ENCODE data around the gene STMN1.

Gene STMN1

DNA sequence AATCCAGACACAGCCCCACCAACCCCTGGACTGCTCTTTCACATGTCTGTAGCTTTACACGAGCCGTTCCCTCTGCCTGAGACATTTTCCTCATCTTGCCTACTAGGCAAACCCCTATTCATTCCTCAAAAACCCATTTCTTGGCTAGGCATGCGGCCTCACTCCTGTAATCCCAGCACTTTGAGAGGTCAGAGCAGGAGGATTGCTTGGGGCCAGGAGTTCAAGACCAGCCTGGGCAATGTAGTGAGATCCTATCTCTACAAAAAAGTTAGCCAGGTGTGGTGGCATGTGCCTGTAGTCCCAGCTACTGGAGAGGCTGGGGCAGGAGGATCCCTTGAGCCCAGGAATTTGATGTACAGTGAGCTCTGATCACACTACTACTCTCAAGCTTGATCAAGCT lies 41.8 kb downstream of the STMN1 start:
- no peak for TF ChIP-seq CTCF (conservative IDR thresholded peaks at IDR 0.05)
- TF ChIP-seq ZFX (IDR thresholded peaks at IDR 0.05) = no peak
- H3K27ac ChIP-seq = no peak overlapping the region

DNA sequence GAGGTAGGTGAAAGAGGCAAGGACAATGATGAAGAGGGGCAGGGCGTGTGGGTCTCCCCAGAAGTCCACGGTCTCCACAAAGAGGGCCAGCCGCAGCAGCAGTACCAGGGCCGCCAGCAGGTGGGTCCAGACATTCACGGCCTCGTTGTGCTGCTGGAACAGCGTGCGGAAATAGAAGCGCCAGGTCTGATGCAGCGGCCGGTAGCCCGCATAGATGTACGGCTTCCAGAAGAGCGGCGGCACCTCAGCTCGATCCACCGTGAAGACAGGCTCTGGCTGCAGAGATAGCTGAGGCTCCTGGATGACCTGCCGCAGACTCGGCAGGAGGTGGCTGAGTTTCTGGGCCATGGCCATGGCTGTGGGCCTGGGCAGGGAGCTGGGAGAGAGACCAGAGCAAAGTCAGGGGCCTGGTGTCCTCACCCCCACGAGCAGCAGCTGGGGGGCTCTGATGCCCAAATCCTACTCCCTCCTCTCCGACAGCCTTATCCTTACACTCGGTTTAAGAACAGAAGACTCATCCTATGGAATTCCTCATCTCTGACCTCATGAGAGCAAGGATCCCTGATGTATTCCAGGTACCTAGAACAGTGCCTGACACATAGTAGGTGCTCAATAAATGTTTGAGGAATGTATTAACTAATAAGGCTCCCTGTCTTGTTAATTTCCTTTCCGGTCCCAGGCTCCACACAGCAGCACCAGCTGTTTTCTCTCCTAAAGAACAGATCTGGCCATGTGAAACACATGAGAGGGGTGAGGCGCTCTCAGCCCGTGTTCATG lies 42.5 kb downstream of the STMN1 start:
- no peak overlapping the region for H3K27ac ChIP-seq
- TF ChIP-seq ZFX (IDR thresholded peaks at IDR 0.05) = no peak
- TF ChIP-seq CTCF (conservative IDR thresholded peaks at IDR 0.05) = no peak

DNA sequence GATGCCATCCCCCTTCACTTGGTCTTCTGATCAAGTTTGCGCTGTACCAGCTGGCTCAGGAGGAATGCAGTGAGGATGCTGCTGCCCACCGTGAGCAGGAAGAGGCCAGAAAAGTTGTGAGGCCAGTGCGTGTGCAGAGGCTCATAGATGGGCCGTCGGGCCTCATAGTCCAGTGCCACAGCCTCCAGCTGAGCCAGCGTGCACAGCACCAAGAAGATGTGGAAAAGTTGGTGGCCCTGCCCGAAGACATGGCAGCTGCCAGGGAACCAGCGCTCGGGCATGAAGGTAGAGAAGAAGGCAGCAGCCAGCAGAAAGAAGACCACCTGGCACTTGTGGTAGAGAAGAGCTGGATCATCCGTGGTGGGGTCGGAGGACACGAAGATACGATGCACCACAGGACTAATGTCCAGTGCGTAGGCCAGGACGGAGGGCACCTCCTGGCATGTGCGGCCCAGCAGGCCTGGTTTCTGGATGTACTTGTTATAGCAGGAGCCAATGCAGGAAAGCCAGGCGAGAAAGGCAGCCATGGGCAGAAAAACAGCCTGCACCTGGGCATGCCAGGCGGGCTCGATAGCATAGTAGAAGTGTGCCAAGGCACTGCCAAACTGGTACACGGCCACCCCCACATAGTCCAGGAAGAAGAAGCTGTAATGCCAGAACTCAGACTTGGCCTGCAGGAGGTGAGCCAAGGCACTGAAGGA lies 43.3 kb downstream of the STMN1 start:
- TF ChIP-seq CTCF (conservative IDR thresholded peaks at IDR 0.05) (no peak), ZFX (IDR thresholded peaks at IDR 0.05) (no peak)
- H3K27ac ChIP-seq = no peak overlapping the region

DNA sequence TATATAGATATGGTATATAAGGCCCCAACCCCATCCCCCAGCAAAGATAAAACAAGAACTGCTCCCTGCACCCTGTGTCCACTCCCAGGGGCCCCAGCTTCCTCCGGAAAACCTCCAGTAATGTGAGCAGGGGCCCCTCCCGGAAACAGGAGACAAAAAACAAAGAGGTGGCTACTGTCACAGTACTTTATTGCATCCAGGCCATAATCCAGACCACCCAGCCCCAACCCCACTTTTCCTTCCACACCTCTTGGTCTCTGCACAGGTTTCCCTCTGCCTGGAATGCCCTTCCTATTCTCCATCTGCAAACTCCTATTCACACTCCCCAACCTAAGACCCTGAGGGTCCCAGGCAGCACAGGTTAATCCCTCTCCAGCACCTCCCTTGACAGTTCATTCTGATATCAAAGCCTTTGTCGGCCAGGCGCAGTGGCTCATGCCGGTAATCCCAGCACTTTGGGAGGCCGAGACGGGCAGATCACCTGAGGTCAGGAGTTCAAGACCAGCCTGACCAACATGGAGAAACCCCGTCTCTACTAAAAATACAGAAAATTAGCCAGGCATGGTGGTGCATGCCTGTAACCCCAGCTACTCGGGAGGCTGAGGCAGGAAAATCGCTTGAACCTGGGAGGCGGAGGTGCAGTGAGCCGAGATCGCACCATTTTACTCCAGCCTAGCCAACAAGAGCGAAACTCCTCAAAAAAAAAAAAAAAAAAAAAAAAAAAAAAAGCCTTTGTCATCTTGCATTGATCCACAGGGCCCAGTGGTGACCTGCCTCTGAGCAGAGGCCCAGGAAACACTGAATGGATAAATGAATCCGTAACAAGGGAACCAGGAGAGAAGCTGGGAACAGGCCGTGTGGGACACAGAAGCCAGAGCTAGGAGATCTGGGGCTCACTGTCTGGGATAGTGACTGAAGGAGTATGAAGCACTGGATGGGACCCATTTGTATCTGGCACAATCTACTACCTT lies 44.6 kb downstream of the STMN1 start:
- TF ChIP-seq CTCF (conservative IDR thresholded peaks at IDR 0.05) = no peak
- no peak for TF ChIP-seq ZFX (IDR thresholded peaks at IDR 0.05)
- no peak overlapping the region for H3K27ac ChIP-seq

DNA sequence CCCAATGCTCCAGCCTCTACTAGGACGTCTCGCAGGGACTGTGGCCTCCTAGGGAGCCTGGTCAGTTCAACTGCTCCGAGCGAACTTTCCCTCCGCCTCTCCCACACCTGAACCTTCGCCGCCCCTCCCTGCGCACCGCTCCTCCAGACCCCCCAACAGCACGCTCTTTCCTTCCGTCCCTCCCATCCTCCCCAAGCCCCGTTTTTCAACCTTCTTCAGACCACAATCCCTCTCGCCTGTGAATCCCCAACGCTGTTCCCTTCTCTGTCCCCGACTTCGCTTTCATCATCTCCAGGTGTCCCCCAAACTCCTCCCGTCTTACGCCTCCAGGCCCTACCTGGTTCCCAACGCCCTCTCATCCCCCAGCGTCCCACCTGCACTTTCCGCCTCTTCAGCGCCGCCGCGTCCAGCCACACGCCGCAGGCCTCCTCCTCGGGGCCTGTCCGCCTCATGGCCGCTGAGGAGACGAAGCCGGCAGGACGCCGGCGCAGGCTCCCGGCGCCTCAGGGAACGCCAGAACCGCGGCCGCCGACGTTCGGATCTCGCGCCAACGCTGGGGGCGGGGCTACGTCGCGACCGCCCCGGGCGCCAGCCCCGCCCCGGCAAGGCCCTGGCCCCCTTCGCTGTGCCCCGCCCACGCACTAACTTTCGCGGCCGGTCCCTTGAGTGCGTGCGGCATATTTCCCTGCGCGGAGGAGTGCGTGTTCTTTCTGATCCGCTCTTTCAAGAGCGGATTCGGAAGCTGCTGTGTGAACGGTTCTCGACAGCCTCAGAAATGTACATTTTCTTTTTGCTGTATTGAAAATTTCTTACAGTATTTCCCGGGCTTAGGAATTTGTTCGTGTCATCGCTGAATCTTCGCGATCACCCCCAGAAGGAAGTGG lies 47.1 kb downstream of the STMN1 start, which contains the start of gene AUNIP:
TSS of gene AUNIP (minus strand) at position 552 of the 884 bp plus-strand sequence. CDS start at position 452, 100 bp downstream.
- peak within 1 kb of the TSS; percentile 84 for H3K27ac ChIP-seq
- TF ChIP-seq ZFX (IDR thresholded peaks at IDR 0.05) = peak; percentile 60; the same call in 1 of the 2 replicates
- TF ChIP-seq CTCF (conservative IDR thresholded peaks at IDR 0.05) = no peak

DNA sequence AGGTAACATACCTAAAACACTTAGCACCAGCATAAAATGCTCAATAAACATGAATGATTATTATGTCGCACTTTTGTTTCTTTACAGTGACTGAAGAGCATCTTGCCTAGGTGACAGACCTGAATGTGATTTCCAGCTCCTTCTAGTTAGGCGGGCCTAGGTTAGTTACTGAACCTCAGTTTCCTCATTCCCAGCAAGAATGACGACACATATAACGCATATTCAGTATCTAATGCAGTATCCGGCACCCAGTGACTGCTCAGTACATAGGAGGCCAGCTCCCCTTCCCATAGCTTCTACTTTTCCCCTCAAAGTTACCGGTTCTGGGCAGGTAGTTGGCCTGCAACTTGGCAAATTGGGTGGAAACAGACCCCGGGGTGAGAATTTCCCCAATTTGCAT lies 47.7 kb downstream of the STMN1 start:
- TF ChIP-seq ZFX (IDR thresholded peaks at IDR 0.05) = no peak
- TF ChIP-seq CTCF (conservative IDR thresholded peaks at IDR 0.05) = no peak

More for the DNA sequence above, 47.7 kb downstream of the STMN1 start:
- H3K27ac ChIP-seq = peak overlapping the region; percentile 84
